ENCODE measurements around the gene SH2D6.

- TF ChIP-seq CTCF (IDR thresholded peaks at IDR 0.05; ENCODE audit: insufficient read depth, low read length) (no peak), POLR2AphosphoS5 (IDR thresholded peaks at IDR 0.05; ENCODE audit: low read depth) (no peak), SPI1 (IDR thresholded peaks at IDR 0.05; ENCODE audit: borderline replicate concordance, low read depth) (peak; percentile 74)
- TF ChIP-seq, protein P1, sequence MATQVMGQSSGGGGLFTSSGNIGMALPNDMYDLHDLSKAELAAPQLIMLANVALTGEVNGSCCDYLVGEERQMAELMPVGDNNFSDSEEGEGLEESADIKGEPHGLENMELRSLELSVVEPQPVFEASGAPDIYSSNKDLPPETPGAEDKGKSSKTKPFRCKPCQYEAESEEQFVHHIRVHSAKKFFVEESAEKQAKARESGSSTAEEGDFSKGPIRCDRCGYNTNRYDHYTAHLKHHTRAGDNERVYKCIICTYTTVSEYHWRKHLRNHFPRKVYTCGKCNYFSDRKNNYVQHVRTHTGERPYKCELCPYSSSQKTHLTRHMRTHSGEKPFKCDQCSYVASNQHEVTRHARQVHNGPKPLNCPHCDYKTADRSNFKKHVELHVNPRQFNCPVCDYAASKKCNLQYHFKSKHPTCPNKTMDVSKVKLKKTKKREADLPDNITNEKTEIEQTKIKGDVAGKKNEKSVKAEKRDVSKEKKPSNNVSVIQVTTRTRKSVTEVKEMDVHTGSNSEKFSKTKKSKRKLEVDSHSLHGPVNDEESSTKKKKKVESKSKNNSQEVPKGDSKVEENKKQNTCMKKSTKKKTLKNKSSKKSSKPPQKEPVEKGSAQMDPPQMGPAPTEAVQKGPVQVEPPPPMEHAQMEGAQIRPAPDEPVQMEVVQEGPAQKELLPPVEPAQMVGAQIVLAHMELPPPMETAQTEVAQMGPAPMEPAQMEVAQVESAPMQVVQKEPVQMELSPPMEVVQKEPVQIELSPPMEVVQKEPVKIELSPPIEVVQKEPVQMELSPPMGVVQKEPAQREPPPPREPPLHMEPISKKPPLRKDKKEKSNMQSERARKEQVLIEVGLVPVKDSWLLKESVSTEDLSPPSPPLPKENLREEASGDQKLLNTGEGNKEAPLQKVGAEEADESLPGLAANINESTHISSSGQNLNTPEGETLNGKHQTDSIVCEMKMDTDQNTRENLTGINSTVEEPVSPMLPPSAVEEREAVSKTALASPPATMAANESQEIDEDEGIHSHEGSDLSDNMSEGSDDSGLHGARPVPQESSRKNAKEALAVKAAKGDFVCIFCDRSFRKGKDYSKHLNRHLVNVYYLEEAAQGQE (IDR thresholded peaks at IDR 0.05; ENCODE audit: insufficient replicate concordance, low read depth): no peak
Observed at GRCh38 chr2:85409845-85410583, 8.5 kb upstream of the SH2D6 start, which contains the start of gene CAPG.
